ENCODE data around the gene COQ9.

Gene COQ9

GRCh38 chr16:57504001-57504400 is 56.7 kb downstream of the COQ9 start:
- Histone ChIP-seq H3K4me2 (ENCODE audit: low read length) (no peak overlapping the region), H3K36me3 (ENCODE audit: control insufficient read depth, insufficient read depth, low read length) (no peaks in the 10 kb centered on the region), H3K23ac (ENCODE audit: low read length) (no peak overlapping the region), H3K4ac (ENCODE audit: low read depth, low read length) (no peak overlapping the region), H3K27me3 (ENCODE audit: insufficient read depth, low read length, poor library complexity) (no peaks in the 10 kb centered on the region), H3K4me1 (ENCODE audit: control insufficient read depth, low read depth, low read length) (peaks cover 3% of the 10 kb centered on the region), H3K79me2 (ENCODE audit: control insufficient read depth, insufficient read depth, low read length) (no peaks in the 10 kb centered on the region), H2BK15ac (replicated peaks; ENCODE audit: low read depth) (no peak overlapping the region), H3K79me1 (ENCODE audit: low read length) (no peaks in the 10 kb centered on the region), H3K27ac (ENCODE audit: low read depth, low read length) (no peak overlapping the region), H4K8ac (ENCODE audit: low read depth, low read length) (no peak overlapping the region), H3K56ac (ENCODE audit: low read length) (no peak overlapping the region), H2BK5ac (ENCODE audit: low read length) (no peak overlapping the region), H2AK5ac (ENCODE audit: low read length) (no peak overlapping the region), H3K4me3 (ENCODE audit: low read length) (no peak overlapping the region), H3K18ac (ENCODE audit: low read length) (no peak overlapping the region), H3K9ac (ENCODE audit: low read length) (no peak overlapping the region), H4K5ac (ENCODE audit: low read length) (no peak overlapping the region), H2BK120ac (ENCODE audit: low read depth, low read length) (no peak overlapping the region)
- DNase-seq: no peak
- no CpG with 5 or more reads among the region's 6 CpGs for WGBS (ENCODE audit: extremely low coverage, insufficient coverage, low lambda C conversion rate)

GRCh38 chr16:57504491-57504890 is 57.2 kb downstream of the COQ9 start:
- Histone ChIP-seq H3K18ac (ENCODE audit: low read length) (no peak overlapping the region), H4K5ac (ENCODE audit: low read length) (no peak overlapping the region), H3K4me2 (ENCODE audit: low read length) (no peak overlapping the region), H3K9ac (ENCODE audit: low read length) (no peak overlapping the region), H2BK15ac (replicated peaks; ENCODE audit: low read depth) (no peak overlapping the region), H3K36me3 (ENCODE audit: control insufficient read depth, insufficient read depth, low read length) (no peaks in the 10 kb centered on the region), H4K8ac (ENCODE audit: low read depth, low read length) (no peak overlapping the region), H3K23ac (ENCODE audit: low read length) (no peak overlapping the region), H3K79me1 (ENCODE audit: low read length) (no peaks in the 10 kb centered on the region), H3K4ac (ENCODE audit: low read depth, low read length) (no peak overlapping the region), H3K4me1 (ENCODE audit: control insufficient read depth, low read depth, low read length) (peaks cover 3% of the 10 kb centered on the region), H3K4me3 (ENCODE audit: low read length) (no peak overlapping the region), H3K79me2 (ENCODE audit: control insufficient read depth, insufficient read depth, low read length) (no peaks in the 10 kb centered on the region), H3K27me3 (ENCODE audit: insufficient read depth, low read length, poor library complexity) (no peaks in the 10 kb centered on the region), H2AK5ac (ENCODE audit: low read length) (no peak overlapping the region), H2BK5ac (ENCODE audit: low read length) (no peak overlapping the region), H2BK120ac (ENCODE audit: low read depth, low read length) (no peak overlapping the region), H3K27ac (ENCODE audit: low read depth, low read length) (no peak overlapping the region), H3K56ac (ENCODE audit: low read length) (no peak overlapping the region)
- no CpG with 5 or more reads among the region's 5 CpGs for WGBS (ENCODE audit: extremely low coverage, insufficient coverage, low lambda C conversion rate)
- DNase-seq: no peak

- Histone ChIP-seq H3K4me1 (ENCODE audit: control insufficient read depth, low read depth, low read length) (peaks cover 3% of the 10 kb centered on the region), H3K4me3 (ENCODE audit: low read length) (no peak overlapping the region), H2BK120ac (ENCODE audit: low read depth, low read length) (no peak overlapping the region), H3K27me3 (ENCODE audit: insufficient read depth, low read length, poor library complexity) (no peaks in the 10 kb centered on the region), H2BK15ac (replicated peaks; ENCODE audit: low read depth) (no peak overlapping the region), H2AK5ac (ENCODE audit: low read length) (no peak overlapping the region), H4K8ac (ENCODE audit: low read depth, low read length) (no peak overlapping the region), H3K27ac (ENCODE audit: low read depth, low read length) (no peak overlapping the region), H3K4me2 (ENCODE audit: low read length) (no peak overlapping the region), H3K4ac (ENCODE audit: low read depth, low read length) (no peak overlapping the region), H4K5ac (ENCODE audit: low read length) (no peak overlapping the region), H3K18ac (ENCODE audit: low read length) (no peak overlapping the region), H3K79me1 (ENCODE audit: low read length) (no peaks in the 10 kb centered on the region), H2BK5ac (ENCODE audit: low read length) (no peak overlapping the region), H3K23ac (ENCODE audit: low read length) (no peak overlapping the region), H3K36me3 (ENCODE audit: control insufficient read depth, insufficient read depth, low read length) (no peaks in the 10 kb centered on the region), H3K79me2 (ENCODE audit: control insufficient read depth, insufficient read depth, low read length) (no peaks in the 10 kb centered on the region), H3K56ac (ENCODE audit: low read length) (no peak overlapping the region), H3K9ac (ENCODE audit: low read length) (no peak overlapping the region)
- WGBS (ENCODE audit: extremely low coverage, insufficient coverage, low lambda C conversion rate): no CpG with 5 or more reads among the region's 6 CpGs
- DNase-seq: no peak
These were observed 57.9 kb downstream of the COQ9 start for GRCh38 chr16:57505169-57505568.

- Histone ChIP-seq H3K27ac (ENCODE audit: low read depth, low read length) (no peak overlapping the region), H3K4ac (ENCODE audit: low read depth, low read length) (no peak overlapping the region), H3K79me2 (ENCODE audit: control insufficient read depth, insufficient read depth, low read length) (no peaks in the 10 kb centered on the region), H3K4me1 (ENCODE audit: control insufficient read depth, low read depth, low read length) (no peaks in the 10 kb centered on the region), H3K4me3 (ENCODE audit: low read length) (no peak overlapping the region), H4K8ac (ENCODE audit: low read depth, low read length) (no peak overlapping the region), H3K18ac (ENCODE audit: low read length) (no peak overlapping the region), H3K36me3 (ENCODE audit: control insufficient read depth, insufficient read depth, low read length) (no peaks in the 10 kb centered on the region), H3K27me3 (ENCODE audit: insufficient read depth, low read length, poor library complexity) (no peaks in the 10 kb centered on the region), H3K9ac (ENCODE audit: low read length) (no peak overlapping the region), H2BK5ac (ENCODE audit: low read length) (no peak overlapping the region), H2BK15ac (replicated peaks; ENCODE audit: low read depth) (no peak overlapping the region), H3K4me2 (ENCODE audit: low read length) (no peak overlapping the region), H2BK120ac (ENCODE audit: low read depth, low read length) (no peak overlapping the region), H3K23ac (ENCODE audit: low read length) (no peak overlapping the region), H3K56ac (ENCODE audit: low read length) (no peak overlapping the region), H4K5ac (ENCODE audit: low read length) (no peak overlapping the region), H2AK5ac (ENCODE audit: low read length) (no peak overlapping the region), H3K79me1 (ENCODE audit: low read length) (no peaks in the 10 kb centered on the region)
- no CpG with 5 or more reads among the region's 13 CpGs for WGBS (ENCODE audit: extremely low coverage, insufficient coverage, low lambda C conversion rate)
- peak; percentile 48 for DNase-seq
These were observed 60.1 kb downstream of the COQ9 start for GRCh38 chr16:57507136-57508034.

- Histone ChIP-seq H2AK5ac (ENCODE audit: low read length) (no peak overlapping the region), H3K4me2 (ENCODE audit: low read length) (no peak overlapping the region), H3K79me2 (ENCODE audit: control insufficient read depth, insufficient read depth, low read length) (no peaks in the 10 kb centered on the region), H3K4me1 (ENCODE audit: control insufficient read depth, low read depth, low read length) (no peaks in the 10 kb centered on the region), H2BK15ac (replicated peaks; ENCODE audit: low read depth) (no peak overlapping the region), H3K23ac (ENCODE audit: low read length) (no peak overlapping the region), H3K56ac (ENCODE audit: low read length) (no peak overlapping the region), H3K79me1 (ENCODE audit: low read length) (no peaks in the 10 kb centered on the region), H3K4me3 (ENCODE audit: low read length) (no peak overlapping the region), H3K27ac (ENCODE audit: low read depth, low read length) (no peak overlapping the region), H2BK120ac (ENCODE audit: low read depth, low read length) (no peak overlapping the region), H3K4ac (ENCODE audit: low read depth, low read length) (peak overlapping the region; percentile 25), H3K18ac (ENCODE audit: low read length) (no peak overlapping the region), H3K36me3 (ENCODE audit: control insufficient read depth, insufficient read depth, low read length) (no peaks in the 10 kb centered on the region), H4K5ac (ENCODE audit: low read length) (no peak overlapping the region), H3K9ac (ENCODE audit: low read length) (no peak overlapping the region), H2BK5ac (ENCODE audit: low read length) (no peak overlapping the region), H3K27me3 (ENCODE audit: insufficient read depth, low read length, poor library complexity) (no peaks in the 10 kb centered on the region), H4K8ac (ENCODE audit: low read depth, low read length) (no peak overlapping the region)
- no CpG with 5 or more reads among the region's 3 CpGs for WGBS (ENCODE audit: extremely low coverage, insufficient coverage, low lambda C conversion rate)
- DNase-seq: no peak
These were observed 60.8 kb downstream of the COQ9 start for GRCh38 chr16:57508035-57508425.

Data from mesendoderm (in vitro differentiated cells).